HUES64 (cell line): ENCODE measurements around the gene GREM2.

Source experiments
- H3K27ac ChIP-seq: 2 replicates; pipeline ENCODE4 v1.7.0; 2013; ENCODE audit warnings: low read depth, low read length, inconsistent platforms
- H3K27me3 ChIP-seq: 2 replicates; pipeline ENCODE4 v1.6.1; 2013; ENCODE audit warnings: mild to moderate bottlenecking, low read length; ENCODE audit not compliant: insufficient read depth
- H3K36me3 ChIP-seq: 2 replicates; pipeline ENCODE4 v1.6.1; 2013; ENCODE audit warnings: mild to moderate bottlenecking, low read length; ENCODE audit not compliant: insufficient read depth
- H3K4me1 ChIP-seq: 2 replicates; pipeline ENCODE4 v1.6.1; 2013; ENCODE audit warnings: mild to moderate bottlenecking, low read length, moderate library complexity; ENCODE audit not compliant: insufficient read depth
- H3K4me3 ChIP-seq: 2 replicates; pipeline ENCODE4 v1.5.1; 2013; ENCODE audit warnings: mild to moderate bottlenecking, low read length, moderate library complexity
- H3K9ac ChIP-seq: 2 replicates; pipeline ENCODE4 v1.6.1; 2013; ENCODE audit warnings: mild to moderate bottlenecking, low read depth, low read length
- H3K9me3 ChIP-seq: 2 replicates; pipeline ENCODE4 v1.6.1; 2013; ENCODE audit warnings: low read depth, low read length; ENCODE audit not compliant: insufficient read depth
- WGBS: fragments of 150-250, 120-280 bp; methylation state at CpG from one replicate; pipeline ENCODE4 v1.1.7; 2013; ENCODE audit warnings: missing lambda C conversion rate; 5-methylcytosine and 5-hydroxymethylcytosine counted together

Gene GREM2

GRCh38 chr1:240516069-240516468 lies 95.9 kb downstream of the GREM2 start:
- Histone ChIP-seq H3K36me3 (no peaks in the 10 kb centered on the region), H3K4me3 (no peak overlapping the region), H3K9ac (no peak overlapping the region), H3K9me3 (no peaks in the 10 kb centered on the region), H3K27ac (no peak overlapping the region), H3K27me3 (no peaks in the 10 kb centered on the region), H3K4me1 (no peaks in the 10 kb centered on the region)
- 100% methylated on average over 2 of the region's 2 CpGs for WGBS

GRCh38 chr1:240515505-240515904 lies 96.5 kb downstream of the GREM2 start:
- no peak overlapping the region for H3K27ac ChIP-seq

GRCh38 chr1:240511789-240512188 lies 100.2 kb downstream of the GREM2 start:
- Histone ChIP-seq H3K27me3 (no peaks in the 10 kb centered on the region), H3K36me3 (no peaks in the 10 kb centered on the region), H3K9ac (no peak overlapping the region), H3K4me3 (no peak overlapping the region), H3K4me1 (no peaks in the 10 kb centered on the region), H3K9me3 (no peaks in the 10 kb centered on the region), H3K27ac (no peak overlapping the region)

More at GRCh38 chr1:240515505-240515904, 96.5 kb downstream of the GREM2 start:
- H3K9ac ChIP-seq, result no peak overlapping the region
- H3K27me3 ChIP-seq, result no peaks in the 10 kb centered on the region
- 84% methylated on average over 1 of the region's 1 CpG for WGBS
- H3K4me3 ChIP-seq, result no peak overlapping the region
- no peaks in the 10 kb centered on the region for H3K4me1 ChIP-seq
- no peaks in the 10 kb centered on the region for H3K9me3 ChIP-seq
- H3K36me3 ChIP-seq, result no peaks in the 10 kb centered on the region

GRCh38 chr1:240508950-240509349 lies 103.0 kb downstream of the GREM2 start:
- 89% methylated on average over 1 of the region's 2 CpGs for WGBS
- Histone ChIP-seq H3K27ac (no peak overlapping the region), H3K27me3 (no peaks in the 10 kb centered on the region), H3K9me3 (no peaks in the 10 kb centered on the region), H3K36me3 (no peaks in the 10 kb centered on the region), H3K9ac (no peak overlapping the region), H3K4me3 (no peak overlapping the region), H3K4me1 (no peaks in the 10 kb centered on the region)

- 92% methylated on average over 3 of the region's 3 CpGs for WGBS
- H3K4me1 ChIP-seq, result no peaks in the 10 kb centered on the region
- H3K4me3 ChIP-seq, result no peak overlapping the region
- H3K36me3 ChIP-seq, result no peaks in the 10 kb centered on the region
- no peak overlapping the region for H3K27ac ChIP-seq
- no peaks in the 10 kb centered on the region for H3K27me3 ChIP-seq
- no peak overlapping the region for H3K9ac ChIP-seq
- H3K9me3 ChIP-seq, result no peaks in the 10 kb centered on the region
These were observed 103.8 kb downstream of the GREM2 start for GRCh38 chr1:240508201-240508600.

GRCh38 chr1:240506176-240506575 lies 105.8 kb downstream of the GREM2 start:
- H3K36me3 ChIP-seq, result no peaks in the 10 kb centered on the region
- H3K4me3 ChIP-seq, result no peak overlapping the region
- WGBS, result 98% methylated on average over 3 of the region's 4 CpGs
- H3K9ac ChIP-seq, result no peak overlapping the region
- no peaks in the 10 kb centered on the region for H3K27me3 ChIP-seq
- no peaks in the 10 kb centered on the region for H3K9me3 ChIP-seq
- no peaks in the 10 kb centered on the region for H3K4me1 ChIP-seq
- H3K27ac ChIP-seq, result no peak overlapping the region

- H3K27me3 ChIP-seq, result no peaks in the 10 kb centered on the region
- H3K9me3 ChIP-seq, result no peaks in the 10 kb centered on the region
- H3K36me3 ChIP-seq, result no peaks in the 10 kb centered on the region
- no peak overlapping the region for H3K27ac ChIP-seq
- no peaks in the 10 kb centered on the region for H3K4me1 ChIP-seq
- no peak overlapping the region for H3K9ac ChIP-seq
- H3K4me3 ChIP-seq, result no peak overlapping the region
- 100% methylated on average over 1 of the region's 1 CpG for WGBS
These were observed 108.4 kb downstream of the GREM2 start for GRCh38 chr1:240503558-240503957.

- Histone ChIP-seq H3K27ac (no peak overlapping the region), H3K9ac (no peak overlapping the region), H3K27me3 (no peaks in the 10 kb centered on the region), H3K36me3 (no peaks in the 10 kb centered on the region), H3K4me1 (no peaks in the 10 kb centered on the region), H3K4me3 (no peak overlapping the region), H3K9me3 (no peaks in the 10 kb centered on the region)
- WGBS, result 97% methylated on average over 4 of the region's 4 CpGs
These were observed 108.9 kb downstream of the GREM2 start for GRCh38 chr1:240503036-240503435.

- H3K9me3 ChIP-seq, result no peaks in the 10 kb centered on the region
- 94% methylated on average over 1 of the region's 2 CpGs for WGBS
- no peaks in the 10 kb centered on the region for H3K27me3 ChIP-seq
- H3K9ac ChIP-seq, result no peak overlapping the region
- H3K4me3 ChIP-seq, result no peak overlapping the region
- no peaks in the 10 kb centered on the region for H3K36me3 ChIP-seq
- no peak overlapping the region for H3K27ac ChIP-seq
- H3K4me1 ChIP-seq, result no peaks in the 10 kb centered on the region
These were observed 110.8 kb downstream of the GREM2 start for GRCh38 chr1:240501115-240501514.

GRCh38 chr1:240500647-240501046 lies 111.3 kb downstream of the GREM2 start:
- no peak overlapping the region for H3K4me3 ChIP-seq
- no peak overlapping the region for H3K9ac ChIP-seq
- no peaks in the 10 kb centered on the region for H3K9me3 ChIP-seq
- H3K27ac ChIP-seq, result no peak overlapping the region
- H3K4me1 ChIP-seq, result no peaks in the 10 kb centered on the region
- whole genome bisulfite sequencing, result 98% methylated on average over 4 of the region's 4 CpGs
- H3K27me3 ChIP-seq, result no peaks in the 10 kb centered on the region
- no peaks in the 10 kb centered on the region for H3K36me3 ChIP-seq

- Histone ChIP-seq H3K9me3 (no peaks in the 10 kb centered on the region), H3K9ac (no peak overlapping the region), H3K27ac (no peak overlapping the region), H3K36me3 (no peaks in the 10 kb centered on the region), H3K4me3 (no peak overlapping the region), H3K27me3 (no peaks in the 10 kb centered on the region), H3K4me1 (no peaks in the 10 kb centered on the region)
- WGBS, result 86% methylated on average over 2 of the region's 2 CpGs
These were observed 112.9 kb downstream of the GREM2 start for GRCh38 chr1:240499012-240499411.

GRCh38 chr1:240498335-240498734 lies 113.6 kb downstream of the GREM2 start:
- Histone ChIP-seq H3K9ac (no peak overlapping the region), H3K27me3 (no peaks in the 10 kb centered on the region)
- 92% methylated on average over 8 of the region's 8 CpGs for WGBS

More at GRCh38 chr1:240498335-240498734, 113.6 kb downstream of the GREM2 start:
- H3K4me1 ChIP-seq, result no peaks in the 10 kb centered on the region
- no peak overlapping the region for H3K27ac ChIP-seq
- H3K4me3 ChIP-seq, result no peak overlapping the region
- H3K36me3 ChIP-seq, result no peaks in the 10 kb centered on the region
- H3K9me3 ChIP-seq, result no peaks in the 10 kb centered on the region
